HEK293T (cell line): ENCODE results near the gene PLSCR3.

Source experiments
- CTCF ChIA-PET: fragments of 350-600 bp; formaldehyde crosslinking; extraction: SDS; loops from one replicate; lab custom pipeline; 2021; ENCODE audit warnings: antibody characterized with exemption, inconsistent platforms; lab: Yijun Ruan, JAX
- POLR2A ChIA-PET: fragments of 350-600 bp; formaldehyde crosslinking; extraction: SDS; loops from one replicate; lab custom pipeline; 2020; ENCODE audit warnings: antibody characterized with exemption, inconsistent platforms; lab: Yijun Ruan, JAX
- DNase-seq: peaks from one replicate; pipeline ENCODE4 v3.0.0; 2012; ENCODE audit warnings: mixed read lengths; ENCODE audit errors: extremely low spot score
- ARNT ChIP-seq: fragments of 450-650 bp; IDR thresholded peaks from 2 replicates; pipeline ENCODE4 v1.6.1; 2017; ENCODE audit warnings: mild to moderate bottlenecking
- BHLHE40 ChIP-seq: fragments of 450-650 bp; IDR thresholded peaks from 2 replicates; pipeline ENCODE4 v1.6.1; 2016; ENCODE audit warnings: mild to moderate bottlenecking, moderate library complexity, borderline replicate concordance
- CTBP1 ChIP-seq: fragments of 450-650 bp; IDR thresholded peaks from 2 replicates; pipeline ENCODE4 v1.6.1; 2016; ENCODE audit warnings: borderline replicate concordance
- ELF4 ChIP-seq: fragments of 450-650 bp; IDR thresholded peaks from 2 replicates; pipeline ENCODE4 v1.6.1; 2017; ENCODE audit warnings: antibody characterized with exemption
- FOXA1 ChIP-seq: fragments of 450-650 bp; IDR thresholded peaks from 2 replicates; pipeline ENCODE4 v1.6.1; 2016; ENCODE audit warnings: mild to moderate bottlenecking
- FOXK2 ChIP-seq: fragments of 450-650 bp; IDR thresholded peaks from 2 replicates; pipeline ENCODE4 v1.6.1; 2016; ENCODE audit warnings: mild to moderate bottlenecking
- FOXM1 ChIP-seq: fragments of 450-650 bp; IDR thresholded peaks from 2 replicates; pipeline ENCODE4 v1.6.1; 2017; ENCODE audit warnings: mild to moderate bottlenecking, borderline replicate concordance
- HDGF ChIP-seq: fragments of 450-650 bp; IDR thresholded peaks from 2 replicates; pipeline ENCODE4 v1.6.1; 2017; ENCODE audit warnings: antibody characterized with exemption, borderline replicate concordance
- L3MBTL2 ChIP-seq: fragments of 450-650 bp; conservative IDR thresholded peaks from 2 replicates; pipeline ENCODE4 v1.6.1; 2016; ENCODE audit warnings: mild to moderate bottlenecking
- LEF1 ChIP-seq: fragments of 450-650 bp; IDR thresholded peaks from 2 replicates; pipeline ENCODE4 v1.6.1; 2017; ENCODE audit warnings: mild to moderate bottlenecking, borderline replicate concordance
- NFRKB ChIP-seq: fragments of 450-650 bp; IDR thresholded peaks from 2 replicates; pipeline ENCODE4 v1.6.1; 2016; ENCODE audit warnings: mild to moderate bottlenecking, moderate library complexity
- SP1 ChIP-seq: fragments of 450-650 bp; IDR thresholded peaks from 2 replicates; pipeline ENCODE4 v1.6.1; 2017
- SUZ12 ChIP-seq: fragments of 450-650 bp; IDR thresholded peaks from 2 replicates; pipeline ENCODE4 v1.6.1; 2016; ENCODE audit warnings: mild to moderate bottlenecking
- TARDBP ChIP-seq: fragments of 450-650 bp; IDR thresholded peaks from 2 replicates; pipeline ENCODE4 v1.6.1; 2016
- ZNF384 ChIP-seq: fragments of 450-650 bp; IDR thresholded peaks from 2 replicates; pipeline ENCODE4 v1.6.1; 2016
- TF ChIP-seq, protein P1 (sequence below): fragments of 450-650 bp; IDR thresholded peaks from 2 replicates; pipeline ENCODE4 v1.6.1; 2016

The PLSCR3 gene

DNA sequence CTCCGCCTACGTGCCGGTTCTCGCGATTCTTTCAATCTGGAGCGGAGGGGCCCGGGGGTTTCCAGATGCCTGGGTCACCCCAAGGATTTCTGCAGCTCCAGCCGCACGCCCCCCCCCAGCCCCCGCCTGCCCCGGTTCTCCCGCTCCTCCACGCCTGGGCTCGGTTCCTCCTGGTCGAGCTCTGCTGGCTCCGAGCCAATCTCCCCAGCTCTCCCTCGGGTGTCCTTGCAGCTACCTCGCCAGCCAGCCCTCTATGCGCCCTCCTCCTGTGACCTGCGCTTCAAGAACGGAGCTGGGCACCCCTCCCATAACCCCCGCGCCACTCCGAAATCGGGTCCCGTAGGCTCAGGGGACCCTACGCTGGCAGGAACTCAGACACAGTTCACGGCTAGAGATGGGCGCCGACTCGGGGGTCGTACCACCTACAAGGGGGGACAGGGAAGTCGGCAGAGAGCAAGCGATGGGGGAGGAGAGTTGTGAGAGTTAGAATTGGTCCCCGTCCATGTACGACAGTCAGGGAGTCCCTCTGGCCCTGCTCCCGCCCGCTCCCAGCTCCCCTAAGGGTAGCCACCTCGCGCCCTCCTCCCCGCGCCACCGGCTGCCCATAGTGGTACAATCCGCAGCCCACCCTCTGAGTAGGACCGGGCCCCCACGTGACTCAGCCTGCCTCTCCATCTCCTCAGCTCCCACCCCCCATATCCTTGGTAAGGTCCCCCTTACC, 45.9 kb upstream of the PLSCR3 start:
- peak; percentile 58 for DNase-seq
- ChIA-PET POLR2A (interaction anchor here (1.0 to 7.5 kb wide), 10 partner anchors 10 to 133 kb away, joined by 3 to 55 read pairs (median 6); partner anchors contain the start of genes POLR2A, SLC35G6, TMEM256 and ZBTB4), CTCF (interaction anchor here (0.9 to 1.0 kb wide), 2 partner anchors 84 to 85 kb away, joined by 3 to 4 read pairs; no protein-coding TSS in a partner anchor)
- TF ChIP-seq ELF4, result no peak
- TF ChIP-seq FOXA1, result no peak
- TF ChIP-seq FOXK2, result no peak
- TF ChIP-seq L3MBTL2, result peak; percentile 16
- peak; percentile 26; the same call in 1 of the 2 replicates for TF ChIP-seq FOXM1
- TF ChIP-seq, protein P1, sequence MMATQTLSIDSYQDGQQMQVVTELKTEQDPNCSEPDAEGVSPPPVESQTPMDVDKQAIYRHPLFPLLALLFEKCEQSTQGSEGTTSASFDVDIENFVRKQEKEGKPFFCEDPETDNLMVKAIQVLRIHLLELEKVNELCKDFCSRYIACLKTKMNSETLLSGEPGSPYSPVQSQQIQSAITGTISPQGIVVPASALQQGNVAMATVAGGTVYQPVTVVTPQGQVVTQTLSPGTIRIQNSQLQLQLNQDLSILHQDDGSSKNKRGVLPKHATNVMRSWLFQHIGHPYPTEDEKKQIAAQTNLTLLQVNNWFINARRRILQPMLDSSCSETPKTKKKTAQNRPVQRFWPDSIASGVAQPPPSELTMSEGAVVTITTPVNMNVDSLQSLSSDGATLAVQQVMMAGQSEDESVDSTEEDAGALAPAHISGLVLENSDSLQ, result no peak
- no peak for TF ChIP-seq SUZ12
- TF ChIP-seq CTBP1, result no peak
- no peak; the same call in 1 of the 2 replicates for TF ChIP-seq LEF1
- TF ChIP-seq ARNT, result no peak
- TF ChIP-seq HDGF, result no peak
- TF ChIP-seq SP1, result no peak

DNA sequence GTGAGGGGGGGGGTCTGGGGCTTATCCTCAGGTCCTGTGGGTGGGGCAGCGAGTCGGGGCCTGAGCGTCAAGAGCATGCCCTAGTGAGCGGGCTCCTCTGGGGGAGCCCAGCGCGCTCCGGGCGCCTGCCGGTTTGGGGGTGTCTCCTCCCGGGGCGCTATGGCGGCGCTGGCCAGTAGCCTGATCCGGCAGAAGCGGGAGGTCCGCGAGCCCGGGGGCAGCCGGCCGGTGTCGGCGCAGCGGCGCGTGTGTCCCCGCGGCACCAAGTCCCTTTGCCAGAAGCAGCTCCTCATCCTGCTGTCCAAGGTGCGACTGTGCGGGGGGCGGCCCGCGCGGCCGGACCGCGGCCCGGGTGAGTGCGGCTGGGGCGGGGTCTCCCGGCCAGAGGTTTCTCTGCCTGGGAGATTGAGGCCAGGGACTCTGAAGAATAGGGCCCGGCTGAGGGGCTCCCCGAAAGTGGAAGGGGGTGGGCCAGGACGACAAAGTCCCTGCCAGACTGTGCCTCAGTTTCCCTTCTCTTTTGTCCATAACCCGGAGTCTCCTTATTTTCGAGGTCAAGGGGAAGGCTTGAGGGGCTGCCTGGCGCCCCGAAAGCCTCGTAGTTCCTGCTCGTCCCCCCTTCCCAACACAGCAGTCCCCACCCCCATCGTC, 45.3 kb upstream of the PLSCR3 start, which contains the start of gene FGF11:
FGF11 (plus strand) TSS at position 51 of the 651 bp plus-strand sequence; CDS start at position 160, 109 bp downstream.
- POLR2A ChIA-PET, result interaction anchor here (2.2 to 7.5 kb wide), 4 partner anchors 36 to 121 kb away, joined by 7 to 55 read pairs (median 24); partner anchors contain the start of genes POLR2A, SLC35G6, TMEM256 and ZBTB4
- DNase-seq, result no peak
- CTCF ChIA-PET, result interaction anchor here (0.6 to 1.0 kb wide), 2 partner anchors 83 to 121 kb away, joined by 4 read pairs; no protein-coding TSS in a partner anchor
- TF ChIP-seq ARNT (no peak), L3MBTL2 (no peak), SUZ12 (no peak), ZNF384 (no peak), TARDBP (no peak), FOXM1 (no peak), CTBP1 (no peak), FOXK2 (no peak), FOXA1 (no peak), NFRKB (no peak), HDGF (no peak), BHLHE40 (no peak), SP1 (no peak), LEF1 (no peak), ELF4 (no peak)
- TF ChIP-seq, protein P1, result no peak

GRCh38 chr17:7438656-7439460, 44.5 kb upstream of the PLSCR3 start:
- POLR2A ChIA-PET, result interaction anchor here (1.2 to 7.5 kb wide), 3 partner anchors 39 to 111 kb away, joined by 3 to 55 read pairs (median 24); partner anchors contain the start of genes POLR2A, SLC35G6 and ZBTB4
- TF ChIP-seq SUZ12 (no peak), FOXA1 (no peak), TARDBP (no peak)
- CTCF ChIA-PET, result interaction anchor here (0.6 to 1.9 kb wide), 3 partner anchors 83 to 122 kb away, joined by 4 to 7 read pairs (median 4); partner anchors contain the start of gene SENP3

GRCh38 chr17:7437950-7438614, 43.8 kb upstream of the PLSCR3 start:
- CTCF ChIA-PET, result interaction anchor here (1.9 kb wide), 1 partner anchor 123 kb away, joined by 7 read pairs; the partner anchor contains the start of gene SENP3
- TF ChIP-seq ARNT, result no peak
- TF ChIP-seq CTBP1, result no peak
- TF ChIP-seq SP1, result no peak
- TF ChIP-seq ELF4, result no peak
- TF ChIP-seq L3MBTL2, result no peak
- TF ChIP-seq FOXA1, result no peak
- TF ChIP-seq LEF1, result no peak
- TF ChIP-seq ZNF384, result no peak
- TF ChIP-seq TARDBP, result no peak
- no peak for TF ChIP-seq FOXM1
- TF ChIP-seq NFRKB, result no peak
- no peak for TF ChIP-seq HDGF
- no peak for TF ChIP-seq SUZ12
- TF ChIP-seq, protein P1, result no peak
- TF ChIP-seq FOXK2, result no peak
- TF ChIP-seq BHLHE40, result no peak
- POLR2A ChIA-PET, result interaction anchor here (1.2 to 7.5 kb wide), 3 partner anchors 40 to 112 kb away, joined by 3 to 55 read pairs (median 24); partner anchors contain the start of genes POLR2A, SLC35G6 and ZBTB4
- no peak for DNase-seq

More at GRCh38 chr17:7438656-7439460, 44.5 kb upstream of the PLSCR3 start:
- no peak for DNase-seq
